Measurements from ENCODE around the gene GPR108. TPM values are rescaled to one million over a fixed set of nuclear protein-coding genes. Genes with fewer than 3 reads are reported as not detected.
"Not testable (repeated sequence)": the region's sequence is repeated elsewhere in the genome, so short reads cannot be mapped to it uniquely, and the experiment has no call there.

GPR108 gene
- total RNA-seq, 4 donors from 2014 or later, result 57.1 to 80.0 (median 66.9) TPM

- DNase-seq (ENCODE audit: low spot score in 2 of 2), result peak; percentile 80 to 94
- no peak overlapping the region for H3K4me3 ChIP-seq (ENCODE audit: low read depth, poor library complexity, severe bottlenecking)
- intact Hi-C loops (cut with DNase I; ENCODE audit: low total_unique reads), result no loop called here
- TF ChIP-seq CTCF (IDR thresholded peaks at IDR 0.05), result no peak
- TF ChIP-seq POLR2A (IDR thresholded peaks at IDR 0.05), result no peak
- 24 to 27% methylated on average over 8 of the region's 8 CpGs for WGBS, 2 donors
These were observed 28.5 kb upstream of the GPR108 start for GRCh38 chr19:6765738-6766356.

- intact Hi-C loops (cut with DNase I; ENCODE audit: low total_unique reads); H3K4me3 ChIP-seq (ENCODE audit: low read depth, poor library complexity, severe bottlenecking); DNase-seq (ENCODE audit: low spot score in 2 of 2): not testable (repeated sequence)
- WGBS, 2 donors, result 73 to 83% methylated on average over 8 of the region's 8 CpGs
These were observed 24.9 kb upstream of the GPR108 start for GRCh38 chr19:6762253-6762797.

- TF ChIP-seq CTCF (IDR thresholded peaks at IDR 0.05) (no peak), POLR2A (IDR thresholded peaks at IDR 0.05) (no peak)
- WGBS, 2 donors, result 90 to 95% methylated on average over 4 of the region's 4 CpGs
- DNase-seq (ENCODE audit: low spot score in 2 of 2), result no peak
- no peak overlapping the region for H3K4me3 ChIP-seq (ENCODE audit: low read depth, poor library complexity, severe bottlenecking)
- intact Hi-C loops (cut with DNase I; ENCODE audit: low total_unique reads), result no loop called here
These were observed 23.8 kb upstream of the GPR108 start for GRCh38 chr19:6761053-6761676.

DNA sequence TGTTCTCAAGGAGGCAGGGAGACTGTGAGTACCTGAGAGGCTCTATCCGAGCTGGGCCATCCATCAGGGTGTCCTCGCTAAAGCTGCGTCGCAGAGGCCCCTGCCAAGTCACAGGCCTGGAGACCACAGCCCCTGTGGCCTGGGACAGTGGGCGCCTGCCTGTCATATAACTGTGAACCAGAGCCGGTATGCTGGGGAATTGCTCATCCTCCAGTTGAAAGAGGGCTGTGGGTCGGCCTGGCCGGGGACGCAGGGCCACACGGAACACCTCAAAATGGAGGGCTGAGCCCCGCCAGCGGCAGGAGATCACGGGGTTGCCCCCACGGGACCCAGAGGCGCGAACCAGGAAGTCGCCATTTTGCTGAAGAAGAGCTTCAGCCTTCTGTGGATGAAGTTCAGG, 23.2 kb upstream of the GPR108 start:
- WGBS, 2 donors, result 94% methylated on average over 17 of the region's 17 CpGs

DNA sequence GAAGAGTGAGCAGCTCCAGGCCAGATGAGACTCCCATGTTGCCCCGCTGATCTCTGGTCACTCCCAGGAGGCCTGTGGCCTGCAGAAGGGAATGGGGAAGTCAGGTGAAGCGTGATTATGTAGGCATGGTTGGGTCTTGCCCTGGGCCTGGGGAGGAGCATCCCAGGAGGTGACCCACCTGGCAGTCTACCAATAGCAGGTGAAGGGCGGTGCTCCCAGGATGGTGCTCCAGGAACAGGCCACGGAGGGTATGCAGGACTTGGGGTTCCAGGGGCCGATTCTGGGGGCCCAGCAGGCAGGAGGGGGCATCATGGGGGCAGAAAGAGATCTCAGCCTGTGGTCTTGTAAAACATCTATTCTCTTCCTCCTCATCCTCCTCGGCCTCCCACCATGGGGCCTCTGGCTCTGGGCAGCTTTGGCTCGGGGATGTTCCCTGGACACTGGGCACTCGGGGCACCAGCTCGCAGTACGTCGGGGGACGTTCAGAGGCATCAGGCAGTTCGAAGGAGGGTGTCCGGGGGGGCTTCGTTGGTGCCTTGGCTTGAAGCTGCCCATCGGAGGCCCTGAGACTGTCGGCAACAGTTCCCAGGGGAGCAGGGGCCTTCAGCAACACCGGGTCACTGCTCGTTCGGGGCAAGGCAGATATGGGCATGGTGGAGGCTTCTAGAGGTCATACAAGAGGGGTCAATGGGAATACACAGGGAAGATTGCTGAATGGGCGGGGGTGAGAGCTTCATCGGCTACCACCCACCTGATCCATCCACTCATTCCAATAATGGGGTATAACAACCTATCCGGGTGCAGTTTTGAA, 17.5 kb upstream of the GPR108 start:
- TF ChIP-seq CTCF (IDR thresholded peaks at IDR 0.05) (no peak), POLR2A (IDR thresholded peaks at IDR 0.05) (no peak)
- DNase-seq (ENCODE audit: low spot score in 2 of 2), result peak in 1 of 2 donors; percentile 82
- intact Hi-C loops (cut with DNase I; ENCODE audit: low total_unique reads), result no loop called here
- WGBS, 2 donors, result 93 to 94% methylated on average over 22 of the region's 23 CpGs
- H3K4me3 ChIP-seq (ENCODE audit: low read depth, poor library complexity, severe bottlenecking), result no peak overlapping the region

More for the DNA sequence above, 23.2 kb upstream of the GPR108 start:
- no peak for DNase-seq (ENCODE audit: low spot score in 2 of 2)
- intact Hi-C loops (cut with DNase I; ENCODE audit: low total_unique reads), result no loop called here
- no peak overlapping the region for H3K4me3 ChIP-seq (ENCODE audit: low read depth, poor library complexity, severe bottlenecking)
- no peak for TF ChIP-seq CTCF (IDR thresholded peaks at IDR 0.05)
- TF ChIP-seq POLR2A (IDR thresholded peaks at IDR 0.05), result no peak

DNA sequence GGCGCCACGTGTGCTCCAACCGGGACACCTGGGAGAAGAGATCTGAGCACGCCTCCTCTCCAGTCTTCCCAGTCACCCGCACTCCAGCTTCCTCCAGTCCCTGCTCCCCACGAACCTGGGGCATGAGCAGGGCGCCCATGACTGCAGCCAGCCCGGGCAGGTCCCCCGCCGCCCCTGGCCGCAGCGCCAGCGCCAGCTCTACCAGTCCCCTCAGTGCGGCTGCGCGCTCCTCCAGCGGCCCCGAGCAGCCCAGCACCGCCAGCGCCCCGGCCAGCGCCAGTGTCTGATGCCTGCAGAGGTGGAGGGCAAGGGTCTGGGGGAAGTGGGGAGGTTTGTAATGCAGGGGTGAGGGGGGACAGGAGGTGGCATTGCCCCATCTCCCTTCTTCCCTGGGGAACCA, 16.8 kb upstream of the GPR108 start:
- WGBS, 2 donors, result 95 to 98% methylated on average over 11 to 21 of the region's 22 CpGs
- peak in 1 of 2 donors; percentile 86 for DNase-seq (ENCODE audit: low spot score in 2 of 2)
- intact Hi-C loops (cut with DNase I; ENCODE audit: low total_unique reads), result no loop called here
- H3K4me3 ChIP-seq (ENCODE audit: low read depth, poor library complexity, severe bottlenecking), result no peak overlapping the region
- TF ChIP-seq CTCF (IDR thresholded peaks at IDR 0.05) (no peak), POLR2A (IDR thresholded peaks at IDR 0.05) (no peak)
